Hematopoietic multipotent progenitor cell treated with erythropoietin and hydrocortisone succinate and interleukin-3 and kit ligand, for 4 days (in vitro differentiated cells): ENCODE data around the gene HLX.

ENCODE experiments used
- DNase-seq: peaks from one replicate; pipeline ENCODE4 v3.0.0-alpha.2; 2015

HLX gene

DNA sequence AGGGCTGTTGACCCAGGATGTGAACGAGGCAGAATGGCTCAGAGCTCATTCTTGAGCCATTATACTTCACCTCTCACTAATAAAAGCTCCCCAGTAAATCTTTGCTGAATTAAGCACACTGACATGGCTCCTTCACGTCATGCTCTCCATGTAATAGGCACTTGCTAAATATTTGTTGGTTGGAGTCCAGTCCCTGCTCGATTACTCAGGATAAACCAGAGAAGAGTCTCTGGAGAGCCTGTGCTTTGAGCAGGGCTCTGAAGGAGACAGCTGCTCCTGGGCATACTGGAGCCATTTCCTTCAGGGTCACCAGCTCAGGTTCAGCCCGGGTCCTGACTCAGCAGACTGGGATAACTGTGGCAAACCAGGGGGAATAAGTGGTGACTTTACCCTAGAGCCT, 46.9 kb downstream of the HLX start:
- no peak for DNase-seq

DNA sequence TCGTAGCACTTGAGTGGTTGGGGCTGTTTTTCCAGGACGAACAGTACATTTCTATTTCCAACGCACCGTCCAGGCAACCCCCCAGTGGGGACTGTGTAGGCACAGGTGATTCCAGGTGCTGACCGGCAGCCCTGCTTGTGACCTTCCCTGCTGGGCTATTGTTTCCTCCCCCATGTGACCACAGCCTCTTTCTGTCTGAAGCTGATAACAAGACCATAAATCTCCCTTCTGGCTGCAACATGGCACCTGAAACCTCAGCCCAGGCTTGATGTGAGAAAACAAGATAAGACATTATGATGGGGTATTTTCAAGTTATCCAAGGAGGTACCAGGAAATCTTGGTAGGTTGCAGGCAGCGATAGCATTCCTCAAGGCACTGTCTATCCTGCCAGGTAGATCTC, 48.2 kb downstream of the HLX start:
- DNase-seq, result peak; percentile 62

DNA sequence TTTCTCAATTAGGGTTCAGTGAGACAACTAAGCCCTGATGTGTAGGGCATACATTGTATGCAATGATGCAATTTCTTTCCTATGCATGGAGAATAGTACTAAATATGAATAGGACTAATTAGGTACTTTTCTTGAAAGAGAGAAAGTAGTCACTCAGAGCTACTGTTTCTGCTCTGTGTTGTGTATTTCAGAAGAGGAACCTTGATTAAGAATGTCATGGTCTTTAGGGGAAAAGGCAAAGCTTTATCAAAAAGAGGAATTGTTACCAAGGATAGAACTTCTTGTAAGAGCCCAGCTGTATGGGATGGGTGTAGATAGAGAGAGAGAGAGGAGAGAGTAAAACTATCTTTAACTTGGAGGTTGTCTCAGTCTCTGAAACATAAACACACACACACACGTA, 49.1 kb downstream of the HLX start:
- no peak for DNase-seq

DNA sequence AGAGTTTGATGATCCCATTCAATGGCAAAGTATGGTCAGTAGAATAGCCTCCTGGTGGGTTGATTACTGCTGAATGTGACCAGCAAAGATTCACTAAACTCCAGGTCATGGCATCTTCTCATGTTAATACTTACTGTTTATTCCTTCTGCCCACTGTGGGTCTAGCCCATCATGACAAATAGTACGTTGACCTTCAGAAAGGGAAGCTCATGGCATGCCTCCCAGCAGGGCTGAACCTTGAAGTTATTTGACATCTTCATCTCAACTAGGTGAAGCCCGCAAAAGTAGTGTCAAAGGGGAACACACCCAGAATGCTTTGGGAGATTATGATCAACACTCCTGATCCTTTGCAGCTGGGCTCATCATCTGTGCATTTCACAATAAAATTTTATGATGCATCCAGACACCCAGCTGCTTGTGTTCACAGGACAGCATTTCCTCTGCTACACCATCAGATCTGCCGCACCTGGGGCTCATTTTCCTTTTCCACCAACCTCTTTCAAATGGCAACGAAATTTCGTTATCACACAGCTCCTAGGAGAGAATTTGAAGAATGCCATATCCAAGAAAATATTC, 49.6 kb downstream of the HLX start:
- no peak for DNase-seq

DNA sequence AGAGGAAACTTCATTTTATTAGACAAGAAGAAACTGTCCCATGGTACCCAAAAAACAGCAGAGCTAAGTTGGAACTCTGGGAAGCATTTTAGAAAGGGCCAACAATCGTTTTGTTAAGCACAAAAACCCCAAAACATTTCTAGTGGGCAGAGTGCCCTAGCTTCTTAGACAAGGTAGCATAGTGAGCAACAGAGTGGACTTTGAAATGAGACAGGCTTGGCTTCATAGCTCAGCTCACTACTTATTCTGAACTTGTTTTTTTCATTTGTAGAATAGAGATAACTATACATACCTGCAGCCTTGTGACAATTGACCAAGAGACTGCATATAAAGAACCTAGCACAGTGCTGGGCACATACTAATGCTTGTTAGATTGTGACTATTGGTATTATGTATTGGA, 50.1 kb downstream of the HLX start:
- DNase-seq, result no peak
